RWPE1 (cell line): ENCODE measurements around the gene PLPPR4.
"Not testable (repeated sequence)": the region's sequence is repeated elsewhere in the genome, so short reads cannot be mapped to it uniquely, and the experiment has no call there.

Experiments used
- CTCF ChIA-PET: fragments of 350-600 bp; sonication (Branson Sonifier 250); formaldehyde crosslinking; extraction: SDS; loops from one replicate; lab custom pipeline; 2021; lab: Yijun Ruan, JAX
- POLR2A ChIA-PET: fragments of 400-600 bp; formaldehyde crosslinking; extraction: SDS; loops from one replicate; lab custom pipeline; 2020; ENCODE audit warnings: antibody characterized with exemption; ENCODE audit not compliant: low non-redundant PET; lab: Yijun Ruan, JAX
- DNase-seq: peaks from one replicate; pipeline ENCODE4 v3.0.0; 2012; ENCODE audit warnings: low spot score
- H3K27ac ChIP-seq: fragments of 450-650 bp; 2 replicates; pipeline ENCODE4 v1.5.1; 2017
- CTCF ChIP-seq: fragments of 450-650 bp; conservative IDR thresholded peaks from 2 replicates; pipeline ENCODE4 v1.5.1; 2017; ENCODE audit warnings: low read depth, mild to moderate bottlenecking

The PLPPR4 gene

GRCh38 chr1:99271249-99271648, 7.0 kb downstream of the PLPPR4 start:
- no peak for TF ChIP-seq CTCF
- DNase-seq = no peak
- no peak overlapping the region for H3K27ac ChIP-seq
- POLR2A ChIA-PET = no interaction called here
- CTCF ChIA-PET = no interaction called here

- no peak for DNase-seq
- TF ChIP-seq CTCF = no peak
- ChIA-PET CTCF (no interaction called here), POLR2A (no interaction called here)
- no peak overlapping the region for H3K27ac ChIP-seq
These were observed 12.8 kb downstream of the PLPPR4 start for GRCh38 chr1:99277066-99277465.

GRCh38 chr1:99279525-99279924, 15.2 kb downstream of the PLPPR4 start:
- POLR2A ChIA-PET = no interaction called here
- CTCF ChIA-PET = no interaction called here
- no peak overlapping the region for H3K27ac ChIP-seq
- no peak for DNase-seq
- TF ChIP-seq CTCF = no peak

GRCh38 chr1:99281105-99281504, 16.8 kb downstream of the PLPPR4 start:
- POLR2A ChIA-PET = no interaction called here
- TF ChIP-seq CTCF = no peak

GRCh38 chr1:99282536-99282935, 18.2 kb downstream of the PLPPR4 start:
- CTCF ChIA-PET = interaction anchor here (0.6 kb wide), 1 partner anchor 499 kb away, joined by 4 read pairs; no protein-coding TSS in a partner anchor
- POLR2A ChIA-PET = no interaction called here
- TF ChIP-seq CTCF = no peak
- H3K27ac ChIP-seq = no peak overlapping the region
- no peak for DNase-seq

More at GRCh38 chr1:99281105-99281504, 16.8 kb downstream of the PLPPR4 start:
- no peak for DNase-seq
- CTCF ChIA-PET = no interaction called here
- H3K27ac ChIP-seq = no peak overlapping the region

- POLR2A ChIA-PET, H3K27ac ChIP-seq, DNase-seq: not testable (repeated sequence)
- CTCF ChIA-PET = interaction anchor here (0.5 kb wide), 1 partner anchor 1229 kb away, joined by 4 read pairs; no protein-coding TSS in a partner anchor
These were observed 19.2 kb downstream of the PLPPR4 start for GRCh38 chr1:99283521-99283920.

GRCh38 chr1:99292886-99293285, 28.6 kb downstream of the PLPPR4 start:
- POLR2A ChIA-PET = no interaction called here
- DNase-seq = no peak

More at GRCh38 chr1:99292886-99293285, 28.6 kb downstream of the PLPPR4 start:
- no peak for TF ChIP-seq CTCF
- CTCF ChIA-PET = no interaction called here
- no peak overlapping the region for H3K27ac ChIP-seq
